GM18505 (cell line): ENCODE measurements around the gene MAJIN.

Experiments
- ATAC-seq: cut with Tn5 transposase; IDR thresholded peaks from one replicate; pipeline ENCODE4 v1.9.1; 2021; ENCODE audit not compliant: unreplicated experiment
- POLR2A ChIP-seq: IDR thresholded peaks from 4 replicates; pipeline ENCODE4 v1.6.1; 2011; ENCODE audit warnings: borderline replicate concordance; ENCODE audit not compliant: insufficient read depth, insufficient read length; ENCODE audit errors: extremely low read depth

The MAJIN gene

GRCh38 chr11:64894070-64894811 is 77.7 kb downstream of the MAJIN start:
- no peak for TF ChIP-seq POLR2A
- ATAC-seq = peak; percentile 71

DNA sequence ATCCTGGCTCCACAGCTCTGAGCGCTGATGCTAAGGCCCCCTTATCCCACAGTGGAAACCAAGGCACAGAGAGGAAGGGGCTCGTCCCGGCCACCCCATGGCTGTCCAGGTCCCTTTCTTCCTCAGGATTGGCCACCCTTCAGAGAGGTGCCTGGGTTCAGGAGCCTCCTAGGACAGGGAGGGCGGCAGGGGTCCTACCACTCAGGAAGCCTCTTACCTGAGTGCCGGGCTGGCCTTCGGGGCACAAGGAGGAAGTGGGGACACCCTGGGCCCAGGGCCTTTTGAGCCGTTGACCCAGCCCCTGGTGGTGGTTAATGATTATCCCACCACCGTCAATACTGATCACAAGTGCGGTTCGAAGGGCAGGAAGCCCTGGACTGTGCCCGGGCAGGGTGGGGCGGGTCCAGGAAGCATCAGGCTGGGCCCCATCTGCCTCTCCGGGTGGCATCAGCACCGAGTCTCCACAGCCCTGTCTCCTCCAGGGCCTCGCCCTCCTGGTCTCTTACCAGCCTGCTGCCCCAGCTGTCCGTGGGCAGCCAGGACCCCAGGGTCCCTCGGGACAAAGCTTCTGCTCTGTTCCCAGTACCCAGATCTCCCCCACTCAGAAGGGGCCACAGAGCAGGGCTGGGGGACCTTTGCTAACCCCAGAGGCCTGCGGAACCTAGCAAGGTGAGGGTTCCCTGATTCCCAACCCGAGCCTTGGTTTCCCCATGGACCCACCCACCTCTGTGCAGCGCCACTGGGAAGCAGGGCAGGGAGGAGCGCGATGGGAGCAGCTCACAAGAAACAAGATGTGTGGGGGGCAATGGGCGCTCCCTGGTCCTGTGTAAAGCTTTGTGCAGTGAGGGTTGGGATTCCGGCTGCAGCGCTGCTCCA is 78.5 kb downstream of the MAJIN start:
- no peak for TF ChIP-seq POLR2A
- no peak for ATAC-seq

GRCh38 chr11:64892838-64893193 is 79.1 kb downstream of the MAJIN start:
- TF ChIP-seq POLR2A = no peak
- no peak for ATAC-seq

GRCh38 chr11:64892411-64892831 is 79.5 kb downstream of the MAJIN start:
- no peak for TF ChIP-seq POLR2A

GRCh38 chr11:64891880-64892279 is 80.0 kb downstream of the MAJIN start:
- TF ChIP-seq POLR2A = no peak
- no peak for ATAC-seq

More at GRCh38 chr11:64892411-64892831, 79.5 kb downstream of the MAJIN start:
- no peak for ATAC-seq

DNA sequence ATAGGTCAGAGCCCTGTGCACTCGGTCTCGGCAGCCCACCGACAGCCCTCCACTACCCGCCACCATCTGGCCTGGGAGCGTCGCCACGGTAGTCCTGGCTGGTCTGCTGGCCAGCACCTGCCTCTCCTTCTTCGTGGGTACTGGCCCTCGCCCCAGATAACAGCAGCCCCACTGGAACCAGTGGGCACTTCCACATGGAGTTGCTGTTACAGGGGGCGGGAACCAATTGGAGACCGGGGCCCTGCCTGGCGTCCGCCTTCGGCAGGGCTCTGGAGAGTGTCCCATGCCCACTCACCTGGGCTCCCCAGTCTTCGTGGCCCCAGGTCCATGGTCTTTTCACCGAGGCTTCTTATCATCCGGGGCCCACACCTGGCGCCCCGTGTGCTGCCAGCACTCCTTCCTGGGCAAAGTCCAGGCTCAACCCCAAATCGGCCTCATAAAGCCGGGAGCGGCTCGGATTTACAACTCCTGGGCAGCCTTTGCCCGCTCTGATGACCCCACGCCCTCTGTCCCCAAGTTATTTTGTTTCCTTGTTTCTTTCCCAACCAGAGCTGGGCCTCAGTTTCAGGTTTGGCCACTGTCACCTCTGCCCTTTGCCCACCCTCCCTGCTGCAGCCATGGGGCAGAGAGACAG is 80.6 kb downstream of the MAJIN start:
- ATAC-seq = no peak
- no peak for TF ChIP-seq POLR2A

- no peak for TF ChIP-seq POLR2A
- ATAC-seq = no peak
These were observed 81.4 kb downstream of the MAJIN start for GRCh38 chr11:64890522-64890939.

DNA sequence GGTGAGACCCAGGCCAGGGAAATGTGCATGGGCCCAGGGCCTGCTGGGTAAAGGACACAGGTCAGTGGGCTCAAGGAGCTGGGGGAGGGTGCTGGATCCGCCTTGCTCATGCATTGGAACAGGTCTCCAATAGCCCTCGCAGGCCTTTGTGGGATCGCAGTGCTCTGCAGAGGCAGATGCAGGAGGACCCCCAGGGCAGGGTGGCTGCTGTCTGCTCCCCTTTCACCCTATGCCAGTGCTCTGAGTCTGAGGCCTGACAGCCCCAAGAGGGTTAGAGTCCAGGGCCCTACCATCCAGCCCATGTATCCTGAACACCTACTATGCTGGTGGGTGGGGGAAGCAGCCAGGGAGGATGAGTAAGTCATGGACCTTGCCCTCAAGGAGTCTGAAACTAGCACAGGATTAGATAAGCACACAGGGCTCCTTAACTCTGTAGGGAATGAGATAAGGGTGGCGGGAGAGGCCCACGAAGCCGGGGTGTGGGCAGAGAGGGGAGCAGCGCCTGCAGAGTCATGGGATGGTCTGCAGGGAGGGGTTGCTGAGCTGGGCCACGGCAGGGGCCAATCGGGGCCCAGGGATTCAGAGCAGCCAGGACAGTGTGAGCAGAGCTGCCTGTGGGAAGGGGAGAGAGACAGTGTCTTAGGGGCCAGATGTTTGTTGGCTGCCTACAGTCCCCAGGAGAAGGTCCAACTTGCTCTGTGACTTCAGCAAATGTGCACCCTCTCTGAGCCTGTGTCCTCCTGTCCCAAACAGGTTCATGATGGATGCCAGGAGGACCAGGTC is 83.0 kb downstream of the MAJIN start:
- TF ChIP-seq POLR2A = no peak
- no peak for ATAC-seq

DNA sequence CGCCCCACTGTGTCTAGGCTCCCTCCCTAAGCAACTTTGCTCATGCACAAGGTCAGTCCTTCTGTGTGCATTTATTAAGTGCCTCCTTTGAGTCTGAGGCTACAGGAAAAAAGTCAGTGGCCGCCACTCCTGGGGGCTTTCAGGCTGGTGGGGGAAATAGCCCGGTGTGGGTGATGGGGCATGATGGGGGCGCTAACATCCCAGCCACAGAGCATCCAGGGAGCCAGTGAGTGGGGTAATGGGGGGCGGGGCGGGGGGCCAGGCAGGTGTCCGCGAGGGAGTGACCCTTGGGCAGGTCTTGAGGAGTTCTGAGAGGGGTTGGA is 83.5 kb downstream of the MAJIN start:
- no peak for TF ChIP-seq POLR2A
- no peak for ATAC-seq
